Measurements from ENCODE around the gene TRPM6.

DNA sequence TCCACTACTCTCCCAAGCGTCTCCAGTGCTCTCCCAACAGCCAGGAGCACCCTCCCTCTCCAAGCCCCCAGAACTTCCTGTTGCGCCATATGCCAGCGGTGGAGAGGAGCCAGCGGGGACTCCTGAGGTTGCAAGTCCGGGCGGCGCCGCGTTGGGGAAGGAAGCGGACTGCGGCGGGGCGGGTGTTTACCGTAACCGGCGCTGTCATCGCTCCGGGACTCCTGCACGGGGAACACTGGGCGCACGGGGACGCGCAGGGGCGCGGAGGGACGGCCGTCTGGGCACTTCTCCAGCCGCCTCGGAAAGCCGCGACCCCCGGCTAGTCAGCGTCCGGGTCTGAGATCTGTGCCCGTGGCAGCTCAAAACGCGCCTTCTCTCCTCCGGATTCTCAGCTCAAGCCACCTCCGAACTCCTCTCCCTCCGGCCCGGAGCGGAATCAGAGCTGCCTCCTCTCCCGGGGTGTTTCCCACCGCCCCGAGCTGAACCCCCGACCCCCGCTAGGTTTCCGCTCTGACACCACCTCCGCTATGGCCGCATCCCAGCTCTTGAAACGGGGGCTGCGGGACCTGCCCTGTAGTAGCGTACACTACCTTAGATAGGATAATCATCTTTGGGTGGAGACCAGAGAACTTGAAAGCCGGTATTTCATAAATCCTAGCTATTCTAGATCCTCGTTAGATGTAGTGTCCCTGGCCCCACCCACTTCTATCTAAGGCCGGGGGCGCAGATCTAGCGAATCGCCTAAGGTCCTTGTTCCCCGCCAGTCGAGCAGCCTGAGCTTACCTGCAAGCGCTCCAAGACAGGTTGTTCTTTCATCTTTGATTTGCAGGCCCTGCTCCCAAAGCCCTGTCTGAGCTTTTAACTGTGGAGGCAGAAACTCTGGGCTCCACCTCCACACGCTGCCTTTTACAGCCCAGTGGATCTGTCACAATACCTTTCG is at the start of gene TRPM6:
- TF ChIP-seq POLR2A (IDR thresholded peaks at IDR 0.05) = no peak
- TF ChIP-seq, protein P1, sequence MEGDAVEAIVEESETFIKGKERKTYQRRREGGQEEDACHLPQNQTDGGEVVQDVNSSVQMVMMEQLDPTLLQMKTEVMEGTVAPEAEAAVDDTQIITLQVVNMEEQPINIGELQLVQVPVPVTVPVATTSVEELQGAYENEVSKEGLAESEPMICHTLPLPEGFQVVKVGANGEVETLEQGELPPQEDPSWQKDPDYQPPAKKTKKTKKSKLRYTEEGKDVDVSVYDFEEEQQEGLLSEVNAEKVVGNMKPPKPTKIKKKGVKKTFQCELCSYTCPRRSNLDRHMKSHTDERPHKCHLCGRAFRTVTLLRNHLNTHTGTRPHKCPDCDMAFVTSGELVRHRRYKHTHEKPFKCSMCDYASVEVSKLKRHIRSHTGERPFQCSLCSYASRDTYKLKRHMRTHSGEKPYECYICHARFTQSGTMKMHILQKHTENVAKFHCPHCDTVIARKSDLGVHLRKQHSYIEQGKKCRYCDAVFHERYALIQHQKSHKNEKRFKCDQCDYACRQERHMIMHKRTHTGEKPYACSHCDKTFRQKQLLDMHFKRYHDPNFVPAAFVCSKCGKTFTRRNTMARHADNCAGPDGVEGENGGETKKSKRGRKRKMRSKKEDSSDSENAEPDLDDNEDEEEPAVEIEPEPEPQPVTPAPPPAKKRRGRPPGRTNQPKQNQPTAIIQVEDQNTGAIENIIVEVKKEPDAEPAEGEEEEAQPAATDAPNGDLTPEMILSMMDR (IDR thresholded peaks at IDR 0.05) = no peak
- peak; percentile 49 to 65 (median 52) for TF ChIP-seq POLR2AphosphoS5 (IDR thresholded peaks at IDR 0.05)

Measured in stomach (tissue), 4 donors.